GM18519 (cell line): ENCODE data around the gene SP110.
"Not testable (repeated sequence)": the region's sequence is repeated elsewhere in the genome, so short reads cannot be mapped to it uniquely, and the experiment has no call there.

Experiments used
- ATAC-seq: cut with Tn5 transposase; IDR thresholded peaks from one replicate; pipeline ENCODE4 v1.9.1; 2021; ENCODE audit warnings: mild to moderate bottlenecking, moderate library complexity; ENCODE audit not compliant: unreplicated experiment, low FRiP score

Gene SP110

GRCh38 chr2:230129343-230129742, 90.4 kb downstream of the SP110 start:
- no peak for ATAC-seq

- no peak for ATAC-seq
These were observed 91.0 kb downstream of the SP110 start for GRCh38 chr2:230128623-230129342.

- no peak for ATAC-seq
These were observed 92.6 kb downstream of the SP110 start for GRCh38 chr2:230127195-230127594.

GRCh38 chr2:230124757-230125431, 94.9 kb downstream of the SP110 start:
- ATAC-seq, result no peak

- ATAC-seq, result no peak
These were observed 95.5 kb downstream of the SP110 start for GRCh38 chr2:230124235-230124634.

GRCh38 chr2:230120376-230120775, 99.4 kb downstream of the SP110 start:
- not testable (repeated sequence) for ATAC-seq

GRCh38 chr2:230119827-230120226, 100.0 kb downstream of the SP110 start:
- ATAC-seq, result not testable (repeated sequence)
